ENCODE data around the gene ATP6AP1. TPM values are rescaled to one million over a fixed set of nuclear protein-coding genes. Genes with fewer than 3 reads are reported as not detected.

Gene ATP6AP1
- total RNA-seq, 1 experiment from 2014 or later: 112 TPM

GRCh38 chrX:154458954-154459778 is 30.7 kb downstream of the ATP6AP1 start:
- Mint-ChIP-seq H3K4me1 (ENCODE audit: low read depth, unreplicated experiment) (no peaks in the 10 kb centered on the region), H3K36me3 (ENCODE audit: insufficient read depth, unreplicated experiment) (peaks cover 32% of the 10 kb centered on the region), H3K27me3 (ENCODE audit: insufficient read depth, unreplicated experiment) (no peaks in the 10 kb centered on the region), H3K4me3 (ENCODE audit: unreplicated experiment) (peak overlapping the region; percentile 71), H3K27ac (ENCODE audit: unreplicated experiment) (peak overlapping the region; percentile 55), H3K9me3 (ENCODE audit: unreplicated experiment) (no peaks in the 10 kb centered on the region)
- Histone ChIP-seq H3K4me3 (ENCODE audit: low read depth, low read length) (peak overlapping the region; percentile 72), H3K36me3 (ENCODE audit: control insufficient read depth, insufficient read depth, low read length) (no peaks in the 10 kb centered on the region), H3K4me1 (no peaks in the 10 kb centered on the region), H3K9me3 (no peaks in the 10 kb centered on the region), H3K27me3 (replicated peaks; ENCODE audit: control insufficient read depth, insufficient read depth, low read length) (no peaks in the 10 kb centered on the region)
- POLR2A ChIA-PET: interaction anchor here (0.5 to 0.6 kb wide), 2 partner anchors 15 to 17 kb away, joined by 5 to 6 read pairs; no protein-coding TSS in a partner anchor
- CTCF ChIA-PET: no interaction called here
- intact Hi-C loops (cut with micrococcal nuclease; ENCODE audit: unreplicated experiment): no loop called here
- no peak for TF ChIP-seq CTCF (IDR thresholded peaks at IDR 0.05; ENCODE audit: insufficient read depth in 1 of 2, low read depth in 1 of 2, low read length in 1 of 2, severe bottlenecking in 1 of 2, unreplicated experiment in 1 of 2)
- no TSS peak for BruUV-seq (replicated peaks)
- DNase-seq: no peak

- ChIA-PET CTCF (no interaction called here), POLR2A (interaction anchor here (0.5 kb wide), 1 partner anchor 14 kb away, joined by 6 read pairs; no protein-coding TSS in a partner anchor)
- Histone ChIP-seq H3K4me1 (no peaks in the 10 kb centered on the region), H3K9me3 (no peaks in the 10 kb centered on the region), H3K4me3 (ENCODE audit: low read depth, low read length) (no peak overlapping the region), H3K27me3 (replicated peaks; ENCODE audit: control insufficient read depth, insufficient read depth, low read length) (no peaks in the 10 kb centered on the region), H3K36me3 (ENCODE audit: control insufficient read depth, insufficient read depth, low read length) (no peaks in the 10 kb centered on the region)
- Mint-ChIP-seq H3K4me1 (ENCODE audit: low read depth, unreplicated experiment) (no peaks in the 10 kb centered on the region), H3K27ac (ENCODE audit: unreplicated experiment) (no peak overlapping the region), H3K27me3 (ENCODE audit: insufficient read depth, unreplicated experiment) (no peaks in the 10 kb centered on the region), H3K4me3 (ENCODE audit: unreplicated experiment) (peak overlapping the region; percentile 71), H3K36me3 (ENCODE audit: insufficient read depth, unreplicated experiment) (peaks cover 25% of the 10 kb centered on the region), H3K9me3 (ENCODE audit: unreplicated experiment) (no peaks in the 10 kb centered on the region)
- intact Hi-C loops (cut with micrococcal nuclease; ENCODE audit: unreplicated experiment): no loop called here
- DNase-seq: no peak
- no peak for TF ChIP-seq CTCF (IDR thresholded peaks at IDR 0.05; ENCODE audit: insufficient read depth in 1 of 2, low read depth in 1 of 2, low read length in 1 of 2, severe bottlenecking in 1 of 2, unreplicated experiment in 1 of 2)
- BruUV-seq (replicated peaks): no TSS peak
Observed at GRCh38 chrX:154459832-154460231, 31.4 kb downstream of the ATP6AP1 start.

- no peak for TF ChIP-seq CTCF (IDR thresholded peaks at IDR 0.05; ENCODE audit: insufficient read depth in 1 of 2, low read depth in 1 of 2, low read length in 1 of 2, severe bottlenecking in 1 of 2, unreplicated experiment in 1 of 2)
- no peaks in the 10 kb centered on the region for H3K9me3 Mint-ChIP-seq (ENCODE audit: unreplicated experiment)
- peaks cover 25% of the 10 kb centered on the region for H3K36me3 Mint-ChIP-seq (ENCODE audit: insufficient read depth, unreplicated experiment)
- BruUV-seq (replicated peaks): no TSS peak
- Histone ChIP-seq H3K4me3 (ENCODE audit: low read depth, low read length) (no peak overlapping the region), H3K4me1 (no peaks in the 10 kb centered on the region), H3K27me3 (replicated peaks; ENCODE audit: control insufficient read depth, insufficient read depth, low read length) (no peaks in the 10 kb centered on the region), H3K9me3 (no peaks in the 10 kb centered on the region), H3K36me3 (ENCODE audit: control insufficient read depth, insufficient read depth, low read length) (no peaks in the 10 kb centered on the region)
- DNase-seq: no peak
- H3K27me3 Mint-ChIP-seq (ENCODE audit: insufficient read depth, unreplicated experiment): no peaks in the 10 kb centered on the region
- POLR2A ChIA-PET: no interaction called here
- no peak overlapping the region for H3K27ac Mint-ChIP-seq (ENCODE audit: unreplicated experiment)
- no peaks in the 10 kb centered on the region for H3K4me1 Mint-ChIP-seq (ENCODE audit: low read depth, unreplicated experiment)
- CTCF ChIA-PET: no interaction called here
- H3K4me3 Mint-ChIP-seq (ENCODE audit: unreplicated experiment): peak overlapping the region; percentile 71
- intact Hi-C loops (cut with micrococcal nuclease; ENCODE audit: unreplicated experiment): no loop called here
Observed at GRCh38 chrX:154460326-154460725, 31.8 kb downstream of the ATP6AP1 start.
